GM19239 (cell line): ENCODE results near the gene RPL39L.
A peak's percentile ranks its signal among the peaks of the same experiment; 100 is the strongest.
"Not testable (repeated sequence)": the region's sequence is repeated elsewhere in the genome, so short reads cannot be mapped to it uniquely, and the experiment has no call there.

ENCODE experiments used
- DNase-seq: peaks from one replicate; pipeline ENCODE4 v3.0.0; 2011; ENCODE audit warnings: low spot score; ENCODE audit not compliant: insufficient read length
- FAIRE-seq: peaks from 2 replicates; lab custom pipeline; 2011; peaks lifted over from hg19 to GRCh38; lab: Jason Lieb, UNC

RPL39L gene

GRCh38 chr3:187145149-187145895 is 6.0 kb upstream of the RPL39L start:
- DNase-seq (no peak), FAIRE-seq (no peak)

- FAIRE-seq (no peak), DNase-seq (no peak)
These were observed 578 bp upstream of the RPL39L start for GRCh38 chr3:187139895-187140253.

- DNase-seq (no peak), FAIRE-seq (no peak)
These were observed 2.4 kb downstream of the RPL39L start for GRCh38 chr3:187136936-187137335.

- DNase-seq (no peak), FAIRE-seq (no peak)
These were observed 3.0 kb downstream of the RPL39L start for GRCh38 chr3:187136337-187136736.

- not testable (repeated sequence) for DNase-seq, FAIRE-seq
These were observed 4.1 kb downstream of the RPL39L start for GRCh38 chr3:187135172-187135690.

GRCh38 chr3:187133181-187133580 is 6.1 kb downstream of the RPL39L start:
- not testable (repeated sequence) for DNase-seq, FAIRE-seq

GRCh38 chr3:187132666-187133065 is 6.6 kb downstream of the RPL39L start:
- DNase-seq = no peak
- FAIRE-seq = no peak

GRCh38 chr3:187131981-187132380 is 7.3 kb downstream of the RPL39L start:
- no peak for FAIRE-seq
- DNase-seq = no peak

GRCh38 chr3:187130346-187131066 is 8.8 kb downstream of the RPL39L start:
- FAIRE-seq = no peak
- no peak for DNase-seq

- peak; percentile 44 for FAIRE-seq
- DNase-seq = no peak
These were observed 13.8 kb downstream of the RPL39L start for GRCh38 chr3:187125319-187126031.

GRCh38 chr3:187122261-187122660 is 17.0 kb downstream of the RPL39L start:
- DNase-seq (no peak), FAIRE-seq (no peak)

- DNase-seq (no peak), FAIRE-seq (no peak)
These were observed 19.0 kb downstream of the RPL39L start for GRCh38 chr3:187120326-187120725.

- DNase-seq = no peak
- FAIRE-seq = no peak
These were observed 24.8 kb downstream of the RPL39L start for GRCh38 chr3:187114511-187114910.

- peak; percentile 92 for FAIRE-seq
- DNase-seq = no peak
These were observed 26.1 kb downstream of the RPL39L start for GRCh38 chr3:187112934-187113793.

GRCh38 chr3:187110156-187110555 is 29.1 kb downstream of the RPL39L start:
- no peak for DNase-seq
- no peak for FAIRE-seq

GRCh38 chr3:187107989-187108388 is 31.3 kb downstream of the RPL39L start:
- DNase-seq (no peak), FAIRE-seq (no peak)

- FAIRE-seq = no peak
- no peak for DNase-seq
These were observed 33.6 kb downstream of the RPL39L start for GRCh38 chr3:187105700-187106099.

GRCh38 chr3:187104933-187105332 is 34.4 kb downstream of the RPL39L start:
- no peak for FAIRE-seq

GRCh38 chr3:187104342-187104741 is 35.0 kb downstream of the RPL39L start:
- no peak for FAIRE-seq
- DNase-seq = no peak

More at GRCh38 chr3:187104933-187105332, 34.4 kb downstream of the RPL39L start:
- no peak for DNase-seq

GRCh38 chr3:187103251-187103650 is 36.0 kb downstream of the RPL39L start:
- no peak for DNase-seq
- FAIRE-seq = no peak
